IMR-90 (cell line): ENCODE data around the gene TMEM248. TPM values are rescaled to one million over a fixed set of nuclear protein-coding genes. Genes with fewer than 3 reads are reported as not detected.

Experiments
- ATAC-seq: fragments of 200-7000 bp; cut with Tn5 transposase; 2 replicates; pipeline ENCODE4 v1.9.1; 2020; ENCODE audit warnings: low read depth, mild to moderate bottlenecking, moderate library complexity
- BruUV-seq: library from RNA; stranded (reverse); fragments of 400-500 nt; replicated peaks from 2 replicates; lab custom pipeline; 2021; lab: Mats Ljungman, UMichigan
- CTCF ChIA-PET: fragments of 300-600 bp; formaldehyde crosslinking; extraction: SDS; loops from one replicate; lab custom pipeline; 2021; ENCODE audit warnings: antibody characterized with exemption; lab: Yijun Ruan, JAX
- POLR2A ChIA-PET: fragments of 300-600 bp; sonication (Branson Sonifier 250); formaldehyde crosslinking; loops from one replicate; lab custom pipeline; 2022; ENCODE audit warnings: antibody characterized with exemption; ENCODE audit not compliant: unreplicated experiment; lab: Charles Lee
- DNase-seq: peaks from one replicate; pipeline ENCODE4 v3.0.0; 2013
- H2AFZ ChIP-seq: replicated peaks from 2 replicates; pipeline ENCODE3; 2013; ENCODE audit warnings: low read length, mild to moderate bottlenecking; ENCODE audit not compliant: poor library complexity
- H2AK5ac ChIP-seq: 2 replicates; pipeline ENCODE4 v1.6.1; 2013; ENCODE audit warnings: low read depth, low read length, inconsistent platforms
- H2AK9ac ChIP-seq: replicated peaks from 2 replicates; pipeline ENCODE3; 2013; ENCODE audit warnings: mild to moderate bottlenecking, low read depth, low read length, moderate library complexity; ENCODE audit not compliant: poor library complexity
- H2BK120ac ChIP-seq: 2 replicates; pipeline ENCODE4 v1.6.1; 2013; ENCODE audit warnings: low read depth, low read length, inconsistent platforms
- H2BK15ac ChIP-seq: 3 replicates; pipeline ENCODE4 v1.6.1; 2013; ENCODE audit warnings: low read depth, low read length, inconsistent platforms
- H2BK20ac ChIP-seq: 2 replicates; pipeline ENCODE4 v1.6.1; 2013; ENCODE audit warnings: low read depth, mild to moderate bottlenecking, inconsistent platforms, low read length, moderate library complexity
- H2BK5ac ChIP-seq: 2 replicates; pipeline ENCODE4 v1.6.1; 2013; ENCODE audit warnings: mild to moderate bottlenecking, low read depth, low read length, inconsistent platforms; ENCODE audit not compliant: poor library complexity, severe bottlenecking
- H3K14ac ChIP-seq: replicated peaks from 2 replicates; pipeline ENCODE4 v1.6.1; 2013; ENCODE audit warnings: low read depth, low read length, inconsistent platforms
- H3K18ac ChIP-seq: 2 replicates; pipeline ENCODE4 v1.6.1; 2013; ENCODE audit warnings: low read depth, low read length, control low read depth
- H3K23ac ChIP-seq: 2 replicates; pipeline ENCODE4 v1.6.1; 2013; ENCODE audit warnings: low read depth, low read length, inconsistent platforms
- H3K27ac ChIP-seq: 2 replicates; pipeline ENCODE4 v1.5.1; 2013; ENCODE audit warnings: mild to moderate bottlenecking, control low read depth, low read length; ENCODE audit not compliant: insufficient read depth
- H3K27me3 ChIP-seq: 2 replicates; pipeline ENCODE4 v1.6.1; 2013; ENCODE audit warnings: low read length; ENCODE audit not compliant: control insufficient read depth, insufficient read depth
- H3K36me3 ChIP-seq: 2 replicates; pipeline ENCODE4 v1.6.1; 2013; ENCODE audit warnings: low read length, mixed read lengths; ENCODE audit not compliant: control insufficient read depth, insufficient read depth
- H3K4ac ChIP-seq: 2 replicates; pipeline ENCODE4 v1.6.1; 2013; ENCODE audit warnings: low read depth, low read length, inconsistent platforms
- H3K4me1 ChIP-seq: 2 replicates; pipeline ENCODE4 v1.6.1; 2013; ENCODE audit warnings: low read length, mixed read lengths; ENCODE audit not compliant: control insufficient read depth, insufficient read depth
- H3K4me2 ChIP-seq: 2 replicates; pipeline ENCODE4 v1.6.1; 2013; ENCODE audit warnings: low read depth, mild to moderate bottlenecking, control low read depth, low read length, moderate library complexity
- H3K4me3 ChIP-seq: 2 replicates; pipeline ENCODE4 v1.5.1; 2013; ENCODE audit warnings: low read depth, mild to moderate bottlenecking, control low read depth, low read length, moderate library complexity; ENCODE audit not compliant: insufficient read depth
- H3K56ac ChIP-seq: 2 replicates; pipeline ENCODE4 v1.6.1; 2013; ENCODE audit warnings: low read length, inconsistent platforms; ENCODE audit not compliant: insufficient read depth; ENCODE audit errors: extremely low read depth
- H3K79me1 ChIP-seq, 2 experiments: 2 replicates each; pipeline ENCODE4 v1.6.1; 2013; ENCODE audit warnings: low read length in 2 of 2, inconsistent platforms in 1 of 2, low read depth in 1 of 2
- H3K9ac ChIP-seq: 2 replicates; pipeline ENCODE4 v1.6.1; 2013; ENCODE audit warnings: low read depth, low read length, control low read depth
- H3K9me1 ChIP-seq: 2 replicates; pipeline ENCODE4 v1.6.1; 2013; ENCODE audit warnings: low read length, inconsistent platforms; ENCODE audit not compliant: insufficient read depth
- H3K9me3 ChIP-seq: 2 replicates; pipeline ENCODE4 v1.6.1; 2013; ENCODE audit warnings: low read length; ENCODE audit not compliant: control insufficient read depth, insufficient read depth
- H4K20me1 ChIP-seq: 2 replicates; pipeline ENCODE4 v1.6.1; 2013; ENCODE audit warnings: low read length, inconsistent platforms; ENCODE audit not compliant: insufficient read depth
- H4K5ac ChIP-seq: 2 replicates; pipeline ENCODE4 v1.6.1; 2013; ENCODE audit warnings: mild to moderate bottlenecking, low read depth, low read length, control low read depth
- H4K8ac ChIP-seq, 2 experiments: 2 replicates each; pipeline ENCODE4 v1.6.1; 2013; ENCODE audit warnings: low read depth in 2 of 2, low read length in 2 of 2, control low read depth in 1 of 2, inconsistent platforms in 1 of 2
- H4K91ac ChIP-seq: 2 replicates; pipeline ENCODE4 v1.6.1; 2013; ENCODE audit warnings: low read depth, low read length, inconsistent platforms; ENCODE audit not compliant: insufficient read depth
- CHD1 ChIP-seq: IDR thresholded peaks from 2 replicates; pipeline ENCODE4 v1.6.1; 2012; ENCODE audit warnings: low read depth, low read length, improper control_type of control experiment
- FOS ChIP-seq: fragments of 150-350 bp; IDR thresholded peaks from 2 replicates; pipeline ENCODE4 v1.6.1; 2016; ENCODE audit warnings: low read depth, low read length
- MXI1 ChIP-seq: IDR thresholded peaks from 2 replicates; pipeline ENCODE4 v1.6.1; 2012; ENCODE audit warnings: low read depth, mild to moderate bottlenecking, low read length, moderate library complexity, borderline replicate concordance
- NFE2L2 ChIP-seq: fragments of 150-350 bp; IDR thresholded peaks from 2 replicates; pipeline ENCODE4 v1.6.1; 2016; ENCODE audit warnings: low read depth, mild to moderate bottlenecking, low read length
- POLR2A ChIP-seq: IDR thresholded peaks from 2 replicates; pipeline ENCODE4 v1.6.1; 2012; ENCODE audit warnings: mild to moderate bottlenecking, low read depth, low read length
- RAD21 ChIP-seq: IDR thresholded peaks from 2 replicates; pipeline ENCODE4 v1.6.1; 2012; ENCODE audit warnings: low read length, improper control_type of control experiment
- RFX5 ChIP-seq: IDR thresholded peaks from 2 replicates; pipeline ENCODE4 v1.8.0; 2012; ENCODE audit warnings: low read depth, mild to moderate bottlenecking, low read length, moderate library complexity
- WGBS, 2 experiments: methylation state at CpG; one replicate each; pipeline versions ENCODE4 v1.1.5 to v1.1.7; 2013; ENCODE audit warnings: missing lambda C conversion rate in 2 of 2; ENCODE audit not compliant: insufficient read length in 1 of 2; ENCODE audit errors: extremely low coverage in 2 of 2; 5-methylcytosine and 5-hydroxymethylcytosine counted together
- dilution Hi-C: fragments of 300-500 bp; cut with HindIII; formaldehyde crosslinking; loops from one replicate; pipeline ENCODE4 v1.14.3; 2018; ENCODE audit warnings: low sequenced_read_pairs; ENCODE audit not compliant: unreplicated experiment
- in situ Hi-C: fragments of 300-500 bp; cut with MboI; formaldehyde crosslinking; loops from 3 replicates; pipeline ENCODE4 v1.14.3; 2019; ENCODE audit warnings: low sequenced_read_pairs, inconsistent platforms, mixed read lengths
- intact Hi-C: fragments of 100-400 bp; cut with micrococcal nuclease; formaldehyde crosslinking; loops from 2 replicates; pipeline ENCODE4 v1.10.0; 2022
- polyA plus RNA-seq, 3 experiments: library from polyadenylated mRNA; depleted of rRNA; stranded (reverse); fragments of >200 nt; gene quantifications; 2 replicates each; pipeline ENCODE4 v1.2.3, GENCODE V29; 2012; ENCODE audit warnings: low replicate concordance in 1 of 3
- total RNA-seq: library from RNA; depleted of rRNA; stranded (reverse); fragments of >200 nt; gene quantifications from 2 replicates; pipeline ENCODE4 v1.2.3, GENCODE V29; 2012
- TF ChIP-seq, protein P1 (sequence below): conservative IDR thresholded peaks from 2 replicates; pipeline ENCODE4 v1.5.1; 2012; ENCODE audit warnings: mild to moderate bottlenecking, low read depth, low read length, improper control_type of control experiment
- TF ChIP-seq, protein P2 (sequence below): fragments of 150-350 bp; IDR thresholded peaks from 2 replicates; pipeline ENCODE4 v1.6.1; 2017; ENCODE audit warnings: mild to moderate bottlenecking, antibody characterized with exemption, low read length, low read depth
- TF ChIP-seq, protein P3 (sequence below): fragments of 150-350 bp; IDR thresholded peaks from 2 replicates; pipeline ENCODE4 v1.6.1; 2016; ENCODE audit warnings: low read depth, mild to moderate bottlenecking, low read length, moderate library complexity, borderline replicate concordance

TMEM248 gene
- total and polyA plus RNA-seq, 2 of the 4 experiments (the other 2 are of a cell fraction): 103 to 175 TPM

DNA sequence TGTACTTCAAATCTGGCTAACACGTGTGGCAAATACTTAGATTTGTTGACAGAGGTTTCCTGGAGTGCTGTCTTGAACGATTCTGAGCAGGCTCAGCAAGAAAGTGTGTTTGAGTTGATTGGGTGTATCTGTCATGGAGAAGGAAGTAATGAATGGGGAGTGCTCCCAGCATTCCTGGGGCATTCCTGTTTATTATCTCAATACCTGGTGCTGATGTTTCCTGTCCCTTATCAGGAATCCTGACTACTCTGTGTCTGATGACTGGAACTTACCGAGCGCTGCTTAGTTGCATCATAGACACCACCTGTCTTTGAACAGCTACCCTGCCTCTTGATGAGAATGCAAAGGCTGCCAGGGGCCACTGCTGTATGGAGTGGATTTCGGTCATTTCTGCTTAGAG is 41.0 kb upstream of the TMEM248 start:
- no peak for DNase-seq
- no peak for ATAC-seq
- Histone ChIP-seq H3K36me3 (peaks cover 4% of the 10 kb centered on the region; the same call in 1 of the 2 replicates), H2AK9ac (no peak overlapping the region), H2BK20ac (no peak overlapping the region), H3K9me3 (no peaks in the 10 kb centered on the region), H3K4me2 (no peak overlapping the region), H3K27ac (no peak overlapping the region), H3K56ac (no peak overlapping the region), H3K4me3 (no peak overlapping the region), H3K4me1 (peaks cover 3% of the 10 kb centered on the region), H3K23ac (no peak overlapping the region), H2AK5ac (no peak overlapping the region), H3K79me1 (no peaks in the 10 kb centered on the region), H2BK15ac (no peak overlapping the region), H3K14ac (no peak overlapping the region), H3K9ac (no peak overlapping the region), H2AFZ (no peak overlapping the region), H4K5ac (no peak overlapping the region), H2BK5ac (no peak overlapping the region), H3K4ac (no peak overlapping the region), H3K27me3 (no peaks in the 10 kb centered on the region), H3K9me1 (peaks cover 9% of the 10 kb centered on the region), H2BK120ac (no peak overlapping the region), H3K18ac (no peak overlapping the region), H4K20me1 (no peaks in the 10 kb centered on the region), H4K91ac (no peak overlapping the region), H4K8ac (no peak overlapping the region)
- WGBS, 2 experiments: 0% methylated on average over 1 of the region's 5 CpGs; no CpG with 5 or more reads in 1 of the 2 experiments
- no TSS peak for BruUV-seq
- TF ChIP-seq, protein P1, sequence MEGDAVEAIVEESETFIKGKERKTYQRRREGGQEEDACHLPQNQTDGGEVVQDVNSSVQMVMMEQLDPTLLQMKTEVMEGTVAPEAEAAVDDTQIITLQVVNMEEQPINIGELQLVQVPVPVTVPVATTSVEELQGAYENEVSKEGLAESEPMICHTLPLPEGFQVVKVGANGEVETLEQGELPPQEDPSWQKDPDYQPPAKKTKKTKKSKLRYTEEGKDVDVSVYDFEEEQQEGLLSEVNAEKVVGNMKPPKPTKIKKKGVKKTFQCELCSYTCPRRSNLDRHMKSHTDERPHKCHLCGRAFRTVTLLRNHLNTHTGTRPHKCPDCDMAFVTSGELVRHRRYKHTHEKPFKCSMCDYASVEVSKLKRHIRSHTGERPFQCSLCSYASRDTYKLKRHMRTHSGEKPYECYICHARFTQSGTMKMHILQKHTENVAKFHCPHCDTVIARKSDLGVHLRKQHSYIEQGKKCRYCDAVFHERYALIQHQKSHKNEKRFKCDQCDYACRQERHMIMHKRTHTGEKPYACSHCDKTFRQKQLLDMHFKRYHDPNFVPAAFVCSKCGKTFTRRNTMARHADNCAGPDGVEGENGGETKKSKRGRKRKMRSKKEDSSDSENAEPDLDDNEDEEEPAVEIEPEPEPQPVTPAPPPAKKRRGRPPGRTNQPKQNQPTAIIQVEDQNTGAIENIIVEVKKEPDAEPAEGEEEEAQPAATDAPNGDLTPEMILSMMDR: no peak
- TF ChIP-seq NFE2L2: no peak
- TF ChIP-seq CHD1: no peak
- TF ChIP-seq RFX5: no peak
- TF ChIP-seq, protein P2, sequence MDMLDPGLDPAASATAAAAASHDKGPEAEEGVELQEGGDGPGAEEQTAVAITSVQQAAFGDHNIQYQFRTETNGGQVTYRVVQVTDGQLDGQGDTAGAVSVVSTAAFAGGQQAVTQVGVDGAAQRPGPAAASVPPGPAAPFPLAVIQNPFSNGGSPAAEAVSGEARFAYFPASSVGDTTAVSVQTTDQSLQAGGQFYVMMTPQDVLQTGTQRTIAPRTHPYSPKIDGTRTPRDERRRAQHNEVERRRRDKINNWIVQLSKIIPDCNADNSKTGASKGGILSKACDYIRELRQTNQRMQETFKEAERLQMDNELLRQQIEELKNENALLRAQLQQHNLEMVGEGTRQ: no peak
- no peak for TF ChIP-seq FOS
- TF ChIP-seq, protein P3, sequence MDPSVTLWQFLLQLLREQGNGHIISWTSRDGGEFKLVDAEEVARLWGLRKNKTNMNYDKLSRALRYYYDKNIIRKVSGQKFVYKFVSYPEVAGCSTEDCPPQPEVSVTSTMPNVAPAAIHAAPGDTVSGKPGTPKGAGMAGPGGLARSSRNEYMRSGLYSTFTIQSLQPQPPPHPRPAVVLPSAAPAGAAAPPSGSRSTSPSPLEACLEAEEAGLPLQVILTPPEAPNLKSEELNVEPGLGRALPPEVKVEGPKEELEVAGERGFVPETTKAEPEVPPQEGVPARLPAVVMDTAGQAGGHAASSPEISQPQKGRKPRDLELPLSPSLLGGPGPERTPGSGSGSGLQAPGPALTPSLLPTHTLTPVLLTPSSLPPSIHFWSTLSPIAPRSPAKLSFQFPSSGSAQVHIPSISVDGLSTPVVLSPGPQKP: no peak
- no peak for TF ChIP-seq MXI1
- TF ChIP-seq RAD21: no peak
- no peak for TF ChIP-seq POLR2A
- POLR2A ChIA-PET: no interaction called here
- CTCF ChIA-PET: no interaction called here
- intact Hi-C loops (no loop called here), in situ Hi-C loops (no loop called here), dilution Hi-C loops (no loop called here)
